Liver (tissue), 9 donors: Measurements from ENCODE around the gene MED25. TPM values are rescaled to one million over a fixed set of nuclear protein-coding genes. Genes with fewer than 3 reads are reported as not detected.

Experiments
- DNase-seq: peaks from one replicate; pipeline ENCODE4 v3.0.0-alpha.2; 2017; ENCODE audit warnings: low spot score
- H3K27ac ChIP-seq, 2 donors: one replicate each; pipeline ENCODE4 v1.7.0; 2013; ENCODE audit warnings: inconsistent platforms in 2 of 2, low read length in 2 of 2, control low read depth in 1 of 2, low read depth in 1 of 2, mild to moderate bottlenecking in 1 of 2
- H3K27me3 ChIP-seq, 4 donors: one replicate each; pipeline versions ENCODE4 v1.6.1 to v1.7.0; 2013; ENCODE audit warnings: low read length in 3 of 4, inconsistent platforms in 1 of 4, mild to moderate bottlenecking in 1 of 4, moderate library complexity in 1 of 4; ENCODE audit not compliant: control insufficient read depth in 4 of 4, insufficient read depth in 4 of 4
- H3K36me3 ChIP-seq, 4 donors: one replicate each; pipeline versions ENCODE4 v1.6.1 to v1.7.0; 2013; ENCODE audit warnings: low read length in 3 of 4, mild to moderate bottlenecking in 3 of 4, low read depth in 1 of 4, moderate library complexity in 1 of 4; ENCODE audit not compliant: control insufficient read depth in 4 of 4, insufficient read depth in 3 of 4
- H3K4me1 ChIP-seq, 4 donors: one replicate each; pipeline versions ENCODE4 v1.6.1 to v1.7.0; 2013; ENCODE audit warnings: low read length in 3 of 4, mild to moderate bottlenecking in 3 of 4, moderate library complexity in 1 of 4; ENCODE audit not compliant: control insufficient read depth in 4 of 4, insufficient read depth in 4 of 4
- H3K4me3 ChIP-seq, 3 donors: one replicate each; pipeline versions ENCODE4 v1.6.1 to v1.7.0; 2013; ENCODE audit warnings: low read length in 3 of 3, control low read depth in 1 of 3, low read depth in 1 of 3, mild to moderate bottlenecking in 1 of 3
- H3K9ac ChIP-seq, 2 donors: one replicate each; pipeline ENCODE4 v1.7.0; 2013; ENCODE audit warnings: low read length in 2 of 2, mild to moderate bottlenecking in 2 of 2, moderate library complexity in 2 of 2, control low read depth in 1 of 2, low read depth in 1 of 2
- H3K9me3 ChIP-seq, 4 donors: one replicate each; pipeline versions ENCODE4 v1.6.1 to v1.7.0; 2013; ENCODE audit warnings: low read length in 3 of 4; ENCODE audit not compliant: control insufficient read depth in 4 of 4
- EGR1 ChIP-seq, 2 donors: IDR thresholded peaks; 2 replicates each; pipeline ENCODE4 v1.6.1; 2016 to 2018; ENCODE audit warnings: antibody characterized with exemption in 2 of 2, low read depth in 2 of 2
- FOXA1 ChIP-seq: IDR thresholded peaks from 2 replicates; pipeline ENCODE4 v1.6.1; 2016; ENCODE audit warnings: antibody characterized with exemption
- FOXA2 ChIP-seq: IDR thresholded peaks from 2 replicates; pipeline ENCODE4 v1.6.1; 2016; ENCODE audit warnings: antibody characterized with exemption
- GABPA ChIP-seq, 2 donors: IDR thresholded peaks in 1 of 2; conservative IDR thresholded peaks in 1 of 2; 2 replicates each; pipeline ENCODE4 v1.6.1; 2016; ENCODE audit warnings: antibody characterized with exemption in 2 of 2, mild to moderate bottlenecking in 1 of 2, moderate library complexity in 1 of 2
- HNF4A ChIP-seq, 2 donors: conservative IDR thresholded peaks; 2 replicates each; pipeline ENCODE4 v1.6.1; 2016; ENCODE audit warnings: antibody characterized with exemption in 2 of 2, mild to moderate bottlenecking in 2 of 2
- HNF4G ChIP-seq: IDR thresholded peaks from 2 replicates; pipeline ENCODE4 v1.6.1; 2016; ENCODE audit warnings: antibody characterized with exemption
- JUND ChIP-seq, 2 donors: IDR thresholded peaks; 2 replicates each; pipeline ENCODE4 v1.6.1; 2016; ENCODE audit warnings: antibody characterized with exemption in 2 of 2
- MAX ChIP-seq: IDR thresholded peaks from 2 replicates; pipeline ENCODE4 v1.6.1; 2016; ENCODE audit warnings: antibody characterized with exemption
- NR2F2 ChIP-seq: IDR thresholded peaks from 2 replicates; pipeline ENCODE4 v1.6.1; 2016; ENCODE audit warnings: antibody characterized with exemption
- RAD21 ChIP-seq, 2 donors: IDR thresholded peaks; 2 replicates each; pipeline ENCODE4 v1.6.1; 2016; ENCODE audit warnings: antibody characterized with exemption in 2 of 2, mild to moderate bottlenecking in 2 of 2
- RXRA ChIP-seq, 2 donors: IDR thresholded peaks; 2 replicates each; pipeline ENCODE4 v1.6.1; 2017 to 2018; ENCODE audit warnings: antibody characterized with exemption in 2 of 2, mild to moderate bottlenecking in 1 of 2
- SP1 ChIP-seq: IDR thresholded peaks from 2 replicates; pipeline ENCODE4 v1.6.1; 2018; ENCODE audit warnings: antibody characterized with exemption, mild to moderate bottlenecking
- TAF1 ChIP-seq: conservative IDR thresholded peaks from 2 replicates; pipeline ENCODE4 v1.6.1; 2016; ENCODE audit warnings: antibody characterized with exemption, mild to moderate bottlenecking
- YY1 ChIP-seq: IDR thresholded peaks from 2 replicates; pipeline ENCODE4 v1.6.1; 2016; ENCODE audit warnings: antibody characterized with exemption, mild to moderate bottlenecking
- ZBTB33 ChIP-seq: IDR thresholded peaks from 2 replicates; pipeline ENCODE4 v1.6.1; 2016; ENCODE audit warnings: antibody characterized with exemption
- WGBS: extraction: QIAGEN DNeasy Blood & Tissue Kit; methylation state at CpG from one replicate; pipeline ENCODE4 v1.1.7; 2013; 5-methylcytosine and 5-hydroxymethylcytosine counted together
- polyA plus RNA-seq, 2 donors: library from polyadenylated mRNA; stranded (reverse) in 1 of 2; unstranded in 1 of 2; fragments of 200-250 nt in 1 of 2; fragments of >200 nt in 1 of 2; fragmentation: Nextera tagmentation in 1 of 2; extraction: Ambion mirVana in 1 of 2; gene quantifications; one replicate each; pipeline versions ENCODE4 v1.2.1 to v1.2.3, GENCODE V29; 2013 to 2015
- total RNA-seq, 2 donors: library from RNA; depleted of rRNA; stranded (reverse); fragments of >200 nt; gene quantifications; one replicate each; pipeline ENCODE4 v1.2.3, GENCODE V29; 2014
- TF ChIP-seq, protein P1 (sequence below): fragments of 150-350 bp; IDR thresholded peaks from 2 replicates; pipeline ENCODE4 v1.5.1; 2017; ENCODE audit warnings: improper control_type of control experiment, low read depth, low read length; ENCODE audit not compliant: missing input control
- TF ChIP-seq, protein P2 (sequence below): IDR thresholded peaks from 2 replicates; pipeline ENCODE4 v1.6.1; 2016; ENCODE audit warnings: antibody characterized with exemption, mild to moderate bottlenecking
- TF ChIP-seq, protein P3 (sequence below): IDR thresholded peaks from 2 replicates; pipeline ENCODE4 v1.6.1; 2016; ENCODE audit warnings: antibody characterized with exemption
- donor health status: healthy.
- donor health status: healthy.
- donor health status: healthy.
- donor health status: healthy.
- donor health status: healthy.

MED25 gene
- total and polyA plus RNA-seq, 4 donors: 4.7 to 24.1 (median 9.6) TPM

- no peak for TF ChIP-seq EGR1 (IDR thresholded peaks at IDR 0.05; ENCODE audit: low read depth in 2 of 2)
- TF ChIP-seq, protein P1, sequence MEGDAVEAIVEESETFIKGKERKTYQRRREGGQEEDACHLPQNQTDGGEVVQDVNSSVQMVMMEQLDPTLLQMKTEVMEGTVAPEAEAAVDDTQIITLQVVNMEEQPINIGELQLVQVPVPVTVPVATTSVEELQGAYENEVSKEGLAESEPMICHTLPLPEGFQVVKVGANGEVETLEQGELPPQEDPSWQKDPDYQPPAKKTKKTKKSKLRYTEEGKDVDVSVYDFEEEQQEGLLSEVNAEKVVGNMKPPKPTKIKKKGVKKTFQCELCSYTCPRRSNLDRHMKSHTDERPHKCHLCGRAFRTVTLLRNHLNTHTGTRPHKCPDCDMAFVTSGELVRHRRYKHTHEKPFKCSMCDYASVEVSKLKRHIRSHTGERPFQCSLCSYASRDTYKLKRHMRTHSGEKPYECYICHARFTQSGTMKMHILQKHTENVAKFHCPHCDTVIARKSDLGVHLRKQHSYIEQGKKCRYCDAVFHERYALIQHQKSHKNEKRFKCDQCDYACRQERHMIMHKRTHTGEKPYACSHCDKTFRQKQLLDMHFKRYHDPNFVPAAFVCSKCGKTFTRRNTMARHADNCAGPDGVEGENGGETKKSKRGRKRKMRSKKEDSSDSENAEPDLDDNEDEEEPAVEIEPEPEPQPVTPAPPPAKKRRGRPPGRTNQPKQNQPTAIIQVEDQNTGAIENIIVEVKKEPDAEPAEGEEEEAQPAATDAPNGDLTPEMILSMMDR: peak; percentile 8
- no peak for TF ChIP-seq MAX
- peak; percentile 29 for TF ChIP-seq FOXA2
- TF ChIP-seq YY1: peak; percentile 100
- TF ChIP-seq ZBTB33: no peak
- TF ChIP-seq FOXA1: peak; percentile 41
- TF ChIP-seq NR2F2: peak; percentile 51
- peak; percentile 78 to 89 for TF ChIP-seq GABPA (IDR thresholded peaks at IDR 0.05 in 1 of 2, conservative IDR thresholded peaks at IDR 0.05 in 1 of 2)
- TF ChIP-seq, protein P2, sequence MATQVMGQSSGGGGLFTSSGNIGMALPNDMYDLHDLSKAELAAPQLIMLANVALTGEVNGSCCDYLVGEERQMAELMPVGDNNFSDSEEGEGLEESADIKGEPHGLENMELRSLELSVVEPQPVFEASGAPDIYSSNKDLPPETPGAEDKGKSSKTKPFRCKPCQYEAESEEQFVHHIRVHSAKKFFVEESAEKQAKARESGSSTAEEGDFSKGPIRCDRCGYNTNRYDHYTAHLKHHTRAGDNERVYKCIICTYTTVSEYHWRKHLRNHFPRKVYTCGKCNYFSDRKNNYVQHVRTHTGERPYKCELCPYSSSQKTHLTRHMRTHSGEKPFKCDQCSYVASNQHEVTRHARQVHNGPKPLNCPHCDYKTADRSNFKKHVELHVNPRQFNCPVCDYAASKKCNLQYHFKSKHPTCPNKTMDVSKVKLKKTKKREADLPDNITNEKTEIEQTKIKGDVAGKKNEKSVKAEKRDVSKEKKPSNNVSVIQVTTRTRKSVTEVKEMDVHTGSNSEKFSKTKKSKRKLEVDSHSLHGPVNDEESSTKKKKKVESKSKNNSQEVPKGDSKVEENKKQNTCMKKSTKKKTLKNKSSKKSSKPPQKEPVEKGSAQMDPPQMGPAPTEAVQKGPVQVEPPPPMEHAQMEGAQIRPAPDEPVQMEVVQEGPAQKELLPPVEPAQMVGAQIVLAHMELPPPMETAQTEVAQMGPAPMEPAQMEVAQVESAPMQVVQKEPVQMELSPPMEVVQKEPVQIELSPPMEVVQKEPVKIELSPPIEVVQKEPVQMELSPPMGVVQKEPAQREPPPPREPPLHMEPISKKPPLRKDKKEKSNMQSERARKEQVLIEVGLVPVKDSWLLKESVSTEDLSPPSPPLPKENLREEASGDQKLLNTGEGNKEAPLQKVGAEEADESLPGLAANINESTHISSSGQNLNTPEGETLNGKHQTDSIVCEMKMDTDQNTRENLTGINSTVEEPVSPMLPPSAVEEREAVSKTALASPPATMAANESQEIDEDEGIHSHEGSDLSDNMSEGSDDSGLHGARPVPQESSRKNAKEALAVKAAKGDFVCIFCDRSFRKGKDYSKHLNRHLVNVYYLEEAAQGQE: no peak
- TF ChIP-seq, protein P3, sequence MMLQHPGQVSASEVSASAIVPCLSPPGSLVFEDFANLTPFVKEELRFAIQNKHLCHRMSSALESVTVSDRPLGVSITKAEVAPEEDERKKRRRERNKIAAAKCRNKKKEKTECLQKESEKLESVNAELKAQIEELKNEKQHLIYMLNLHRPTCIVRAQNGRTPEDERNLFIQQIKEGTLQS: peak; percentile 30
- no peak for TF ChIP-seq HNF4G
- no peak for TF ChIP-seq JUND (IDR thresholded peaks at IDR 0.05)
- peak; percentile 68 for TF ChIP-seq SP1
- no peak for TF ChIP-seq TAF1
- peak in 1 of 2 donors; percentile 6 for TF ChIP-seq HNF4A (conservative IDR thresholded peaks at IDR 0.05)
- TF ChIP-seq RXRA (IDR thresholded peaks at IDR 0.05): peak in 1 of 2 donors; percentile 7
- TF ChIP-seq RAD21 (IDR thresholded peaks at IDR 0.05): peak; percentile 7 to 35
- H3K4me1 ChIP-seq: peaks cover 1 to 33% (median 20%) of the 10 kb centered on the region in 4 donors
These were observed 4.9 kb upstream of the MED25 start, which contains the start of gene FUZ for GRCh38 chr19:49812997-49813861. Gene FUZ (minus strand): TSS chr19:49813292. CDS start chr19:49813106, 186 bp downstream.

More at GRCh38 chr19:49812997-49813861, 4.9 kb upstream of the MED25 start, which contains the start of gene FUZ:
- H3K27ac ChIP-seq: peak within 1 kb of the TSS; percentile 81 to 82
- 2% methylated on average over 45 of the region's 45 CpGs for WGBS
- H3K36me3 ChIP-seq: no peaks in the 10 kb centered on the region
- no peaks in the 10 kb centered on the region for H3K9me3 ChIP-seq
- no peaks in the 10 kb centered on the region for H3K27me3 ChIP-seq
- H3K4me3 ChIP-seq: peak within 1 kb of the TSS; percentile 71 to 95 (median 93)
- DNase-seq: peak; percentile 93
- peak within 1 kb of the TSS; percentile 37 to 86 for H3K9ac ChIP-seq
